ENCODE data around the gene TRAF1. TPM values are rescaled to one million over a fixed set of nuclear protein-coding genes. Genes with fewer than 3 reads are reported as not detected.

Gene TRAF1
- total RNA-seq, 2 donors from 2014 or later, result 3.6 to 8.2 TPM

DNA sequence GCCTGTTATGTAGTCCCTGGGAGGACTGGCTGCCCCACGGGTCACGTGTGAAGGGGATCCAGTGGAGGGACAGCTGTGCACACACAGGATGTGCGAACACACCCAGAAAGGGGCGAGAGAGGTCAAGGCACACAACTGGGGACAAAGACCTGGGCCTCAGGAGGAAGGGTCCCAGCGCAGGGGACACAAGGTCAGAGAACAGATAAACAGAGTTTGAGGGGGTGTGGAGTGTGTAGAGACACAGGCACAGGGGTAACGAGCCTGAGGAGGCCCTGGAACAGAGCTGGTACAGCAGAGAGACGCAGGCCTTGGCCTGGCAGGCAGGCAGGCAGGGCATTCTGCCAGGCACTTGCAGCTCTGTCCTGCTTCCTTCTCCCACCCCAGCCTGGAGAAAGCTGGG lies 69.1 kb downstream of the TRAF1 start:
- Mint-ChIP-seq H3K9me3 (no peaks in the 10 kb centered on the region), H3K4me3 (no peak overlapping the region), H3K27ac (no peak overlapping the region), H3K36me3 (ENCODE audit: low read depth) (peaks cover 2% of the 10 kb centered on the region), H3K4me1 (peaks cover 7% of the 10 kb centered on the region), H3K27me3 (ENCODE audit: insufficient read depth) (no peaks in the 10 kb centered on the region)
- Histone ChIP-seq H3K4me3 (ENCODE audit: low read length) (no peak overlapping the region), H3K9ac (ENCODE audit: extremely low read depth, low read length, poor library complexity, severe bottlenecking) (no peak overlapping the region), H3K36me3 (ENCODE audit: control insufficient read depth, insufficient read depth, low read length) (peaks cover 32% of the 10 kb centered on the region), H3K27me3 (ENCODE audit: control insufficient read depth, insufficient read depth, low read length, poor library complexity, severe bottlenecking) (no peaks in the 10 kb centered on the region), H3K9me3 (ENCODE audit: control insufficient read depth, low read length) (no peaks in the 10 kb centered on the region), H3K27ac (ENCODE audit: low read depth, low read length) (no peak overlapping the region), H3K4me1 (ENCODE audit: control insufficient read depth, insufficient read depth, low read length) (no peaks in the 10 kb centered on the region)
- 90 to 91% methylated on average over 5 to 7 of the region's 7 CpGs for WGBS, 2 experiments (ENCODE audit: insufficient coverage in 1 of 2, insufficient read length in 1 of 2)
- TF ChIP-seq CTCF (conservative IDR thresholded peaks at IDR 0.05), result no peak
- DNase-seq, result no peak

DNA sequence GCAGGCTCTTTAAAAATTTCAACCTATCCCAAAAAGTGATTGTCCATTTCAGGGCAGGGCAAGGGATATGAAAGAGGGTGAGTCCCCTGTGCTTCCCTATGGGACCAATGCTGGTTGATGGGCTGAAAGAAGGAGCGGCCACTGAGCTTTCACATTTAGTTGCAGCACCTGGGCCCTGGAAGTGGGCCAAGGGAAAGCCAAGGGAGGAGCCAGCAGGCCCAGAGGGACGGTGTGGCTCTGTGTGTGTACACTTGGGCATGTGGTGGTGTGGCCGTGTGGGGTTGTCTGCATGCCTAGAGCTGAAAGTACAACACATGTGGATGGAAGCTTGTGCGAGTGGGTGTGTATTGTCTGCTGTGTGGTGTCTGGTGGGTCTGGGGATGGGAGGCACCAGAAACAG lies 69.9 kb downstream of the TRAF1 start:
- Histone ChIP-seq H3K27ac (ENCODE audit: low read depth, low read length) (no peak overlapping the region), H3K4me1 (ENCODE audit: control insufficient read depth, insufficient read depth, low read length) (peaks cover 3% of the 10 kb centered on the region), H3K9ac (ENCODE audit: extremely low read depth, low read length, poor library complexity, severe bottlenecking) (no peak overlapping the region), H3K9me3 (ENCODE audit: control insufficient read depth, low read length) (no peaks in the 10 kb centered on the region), H3K4me3 (ENCODE audit: low read length) (no peak overlapping the region), H3K36me3 (ENCODE audit: control insufficient read depth, insufficient read depth, low read length) (peaks cover 26% of the 10 kb centered on the region), H3K27me3 (ENCODE audit: control insufficient read depth, insufficient read depth, low read length, poor library complexity, severe bottlenecking) (no peaks in the 10 kb centered on the region)
- 90% methylated on average over 4 of the region's 4 CpGs; no CpG with 5 or more reads in 1 of the 2 experiments for WGBS, 2 experiments (ENCODE audit: insufficient coverage in 1 of 2, insufficient read length in 1 of 2)
- Mint-ChIP-seq H3K4me1 (peaks cover 14% of the 10 kb centered on the region), H3K27ac (no peak overlapping the region), H3K4me3 (no peak overlapping the region), H3K36me3 (ENCODE audit: low read depth) (peaks cover 2% of the 10 kb centered on the region), H3K9me3 (no peaks in the 10 kb centered on the region), H3K27me3 (ENCODE audit: insufficient read depth) (no peaks in the 10 kb centered on the region)
- TF ChIP-seq CTCF (conservative IDR thresholded peaks at IDR 0.05), result no peak
- peak; percentile 31 for DNase-seq

GRCh38 chr9:120855827-120856670 lies 70.5 kb downstream of the TRAF1 start:
- H3K9ac ChIP-seq (ENCODE audit: extremely low read depth, low read length, poor library complexity, severe bottlenecking), result no peak overlapping the region
- DNase-seq, result no peak
- Mint-ChIP-seq H3K9me3 (no peaks in the 10 kb centered on the region), H3K27me3 (ENCODE audit: insufficient read depth) (no peaks in the 10 kb centered on the region), H3K36me3 (ENCODE audit: low read depth) (peaks cover 2% of the 10 kb centered on the region), H3K4me1 (peaks cover 21% of the 10 kb centered on the region), H3K27ac (no peak overlapping the region), H3K4me3 (no peak overlapping the region)
- H3K9me3 ChIP-seq (ENCODE audit: control insufficient read depth, low read length), result no peaks in the 10 kb centered on the region
- H3K4me3 ChIP-seq (ENCODE audit: low read length), result no peak overlapping the region
- H3K36me3 ChIP-seq (ENCODE audit: control insufficient read depth, insufficient read depth, low read length), result peaks cover 20% of the 10 kb centered on the region
- no peak overlapping the region for H3K27ac ChIP-seq (ENCODE audit: low read depth, low read length)
- TF ChIP-seq CTCF (conservative IDR thresholded peaks at IDR 0.05), result no peak
- 90 to 100% methylated on average over 2 to 7 of the region's 7 CpGs for WGBS, 2 experiments (ENCODE audit: insufficient coverage in 1 of 2, insufficient read length in 1 of 2)
- no peaks in the 10 kb centered on the region for H3K27me3 ChIP-seq (ENCODE audit: control insufficient read depth, insufficient read depth, low read length, poor library complexity, severe bottlenecking)
- H3K4me1 ChIP-seq (ENCODE audit: control insufficient read depth, insufficient read depth, low read length), result peaks cover 4% of the 10 kb centered on the region

Data from endodermal cell (in vitro differentiated cells).